ENCODE measurements around the gene TOGARAM2.

Gene TOGARAM2

GRCh38 chr2:29012211-29012681 is 31.1 kb downstream of the TOGARAM2 start:
- Histone ChIP-seq H3K9me3 (ENCODE audit: insufficient read depth, low read depth, low read length) (no peaks in the 10 kb centered on the region), H3K9ac (ENCODE audit: low read depth, low read length) (no peak overlapping the region), H3K27me3 (ENCODE audit: insufficient read depth, low read length) (no peaks in the 10 kb centered on the region), H3K4me1 (ENCODE audit: insufficient read depth, low read length) (peaks cover 11% of the 10 kb centered on the region; the same call in 1 of the 2 replicates), H3K27ac (ENCODE audit: low read depth, low read length) (no peak overlapping the region), H3K4me3 (ENCODE audit: low read length) (no peak overlapping the region), H3K36me3 (ENCODE audit: insufficient read depth, low read length) (no peaks in the 10 kb centered on the region)
- 78% methylated on average over 9 of the region's 9 CpGs for WGBS

GRCh38 chr2:29013057-29013780 is 32.1 kb downstream of the TOGARAM2 start:
- H3K9ac ChIP-seq (ENCODE audit: low read depth, low read length): no peak overlapping the region
- no peaks in the 10 kb centered on the region for H3K36me3 ChIP-seq (ENCODE audit: insufficient read depth, low read length)
- peaks cover 11% of the 10 kb centered on the region; the same call in 1 of the 2 replicates for H3K4me1 ChIP-seq (ENCODE audit: insufficient read depth, low read length)
- H3K4me3 ChIP-seq (ENCODE audit: low read length): no peak overlapping the region
- 93% methylated on average over 11 of the region's 11 CpGs for WGBS
- no peak overlapping the region for H3K27ac ChIP-seq (ENCODE audit: low read depth, low read length)
- no peaks in the 10 kb centered on the region for H3K27me3 ChIP-seq (ENCODE audit: insufficient read depth, low read length)
- no peaks in the 10 kb centered on the region for H3K9me3 ChIP-seq (ENCODE audit: insufficient read depth, low read depth, low read length)

GRCh38 chr2:29014331-29014730 is 33.2 kb downstream of the TOGARAM2 start:
- Histone ChIP-seq H3K9me3 (ENCODE audit: insufficient read depth, low read depth, low read length) (no peaks in the 10 kb centered on the region), H3K9ac (ENCODE audit: low read depth, low read length) (no peak overlapping the region), H3K36me3 (ENCODE audit: insufficient read depth, low read length) (no peaks in the 10 kb centered on the region), H3K27me3 (ENCODE audit: insufficient read depth, low read length) (no peaks in the 10 kb centered on the region), H3K4me1 (ENCODE audit: insufficient read depth, low read length) (peaks cover 11% of the 10 kb centered on the region; the same call in 1 of the 2 replicates), H3K4me3 (ENCODE audit: low read length) (no peak overlapping the region), H3K27ac (ENCODE audit: low read depth, low read length) (no peak overlapping the region)
- WGBS: 92% methylated on average over 8 of the region's 8 CpGs

DNA sequence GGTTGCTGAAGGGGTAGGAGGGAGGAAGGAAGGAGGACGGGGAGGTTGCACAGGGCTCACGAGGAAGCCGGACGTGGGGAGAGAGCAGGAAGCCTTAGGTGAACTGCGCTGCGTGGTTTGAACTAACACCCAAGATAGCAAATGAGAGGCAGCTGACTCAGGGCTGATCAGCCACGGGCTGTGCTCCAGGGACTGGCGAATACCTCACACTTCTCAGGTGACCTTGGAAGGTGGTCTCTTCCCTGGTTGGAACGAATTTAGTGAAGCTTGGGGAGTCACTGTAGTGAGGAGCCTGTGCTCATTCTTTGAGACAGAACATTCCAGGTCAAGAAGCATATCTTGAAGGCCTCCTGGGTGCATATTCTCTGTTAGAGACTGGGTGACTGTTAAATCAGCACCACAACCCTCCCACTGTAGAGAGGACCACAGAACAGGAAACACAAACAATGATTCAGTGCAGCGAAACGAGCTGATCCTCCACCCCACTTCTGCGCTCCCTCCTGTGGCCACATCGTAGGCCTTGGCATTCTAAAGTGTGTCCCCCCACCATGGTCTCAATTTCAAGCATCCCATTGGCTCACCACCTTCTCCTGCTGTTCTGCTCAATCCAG is 33.8 kb downstream of the TOGARAM2 start:
- no peak overlapping the region for H3K9ac ChIP-seq (ENCODE audit: low read depth, low read length)
- H3K4me3 ChIP-seq (ENCODE audit: low read length): no peak overlapping the region
- WGBS: 85% methylated on average over 13 of the region's 13 CpGs
- H3K27me3 ChIP-seq (ENCODE audit: insufficient read depth, low read length): no peaks in the 10 kb centered on the region
- no peaks in the 10 kb centered on the region for H3K9me3 ChIP-seq (ENCODE audit: insufficient read depth, low read depth, low read length)
- H3K4me1 ChIP-seq (ENCODE audit: insufficient read depth, low read length): peaks cover 11% of the 10 kb centered on the region; the same call in 1 of the 2 replicates
- H3K36me3 ChIP-seq (ENCODE audit: insufficient read depth, low read length): no peaks in the 10 kb centered on the region
- no peak overlapping the region for H3K27ac ChIP-seq (ENCODE audit: low read depth, low read length)

DNA sequence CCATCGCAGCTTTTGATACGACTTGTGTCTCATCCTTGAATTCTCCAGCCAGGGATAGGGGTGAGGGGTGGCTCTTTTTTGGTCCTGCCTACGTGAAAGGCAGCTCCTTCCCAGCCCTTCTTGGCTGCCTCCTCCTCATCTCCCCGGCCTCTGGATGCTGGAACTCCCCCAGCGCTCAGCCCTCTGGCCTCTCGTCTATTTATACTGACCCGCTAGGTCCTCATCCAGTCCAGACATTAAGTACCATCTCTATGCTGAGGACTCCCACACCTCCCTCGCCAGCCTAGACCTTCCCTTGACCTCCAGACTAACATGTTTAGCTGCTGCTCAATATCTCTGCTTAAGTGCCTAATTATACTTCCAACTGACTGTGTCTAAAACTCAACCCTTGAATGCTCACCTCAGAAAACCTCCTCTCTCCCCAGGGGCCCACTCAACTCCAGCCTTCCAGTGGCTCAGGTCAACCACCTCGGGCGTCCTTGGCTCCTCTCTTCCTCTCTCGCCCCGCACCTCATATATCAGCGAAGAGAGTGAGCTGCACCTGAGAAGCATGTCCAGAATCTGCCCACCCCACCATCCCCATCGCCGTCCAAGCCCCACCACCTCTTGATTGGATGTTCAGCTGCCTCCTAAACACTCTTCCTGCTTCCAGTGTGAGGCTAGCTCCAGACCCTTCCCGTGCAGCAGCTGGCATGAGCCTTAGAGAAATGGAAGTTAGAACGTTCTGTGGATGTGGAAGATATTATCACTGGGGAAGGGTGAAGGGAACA is 34.8 kb downstream of the TOGARAM2 start:
- 91% methylated on average over 17 of the region's 17 CpGs for WGBS
- Histone ChIP-seq H3K27ac (ENCODE audit: low read depth, low read length) (no peak overlapping the region), H3K9ac (ENCODE audit: low read depth, low read length) (no peak overlapping the region), H3K9me3 (ENCODE audit: insufficient read depth, low read depth, low read length) (no peaks in the 10 kb centered on the region), H3K36me3 (ENCODE audit: insufficient read depth, low read length) (no peaks in the 10 kb centered on the region), H3K27me3 (ENCODE audit: insufficient read depth, low read length) (no peaks in the 10 kb centered on the region), H3K4me1 (ENCODE audit: insufficient read depth, low read length) (peaks cover 9% of the 10 kb centered on the region; the same call in 1 of the 2 replicates), H3K4me3 (ENCODE audit: low read length) (no peak overlapping the region)

DNA sequence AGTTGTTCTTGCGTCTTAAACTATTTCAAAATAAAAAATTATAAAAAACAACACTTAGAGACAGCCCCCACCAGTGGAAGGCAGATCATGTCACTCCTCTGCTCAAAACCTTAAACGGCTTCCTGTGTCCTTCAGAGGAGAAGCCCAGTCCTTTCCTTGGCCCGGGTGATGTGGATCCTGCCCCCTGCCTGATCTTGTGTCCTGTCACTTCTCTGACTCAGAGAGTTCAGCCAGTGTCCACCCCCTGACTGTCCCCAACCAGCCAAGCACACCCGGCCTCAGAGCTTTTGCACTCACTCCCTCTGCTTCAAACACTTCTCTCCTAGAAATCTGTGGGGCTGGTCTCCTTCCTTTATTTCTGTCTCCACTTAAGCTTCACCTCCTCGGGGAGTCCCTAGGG is 35.4 kb downstream of the TOGARAM2 start:
- no peak overlapping the region for H3K4me3 ChIP-seq (ENCODE audit: low read length)
- no peak overlapping the region for H3K9ac ChIP-seq (ENCODE audit: low read depth, low read length)
- no peak overlapping the region for H3K27ac ChIP-seq (ENCODE audit: low read depth, low read length)
- H3K27me3 ChIP-seq (ENCODE audit: insufficient read depth, low read length): no peaks in the 10 kb centered on the region
- peaks cover 3% of the 10 kb centered on the region; the same call in 1 of the 2 replicates for H3K4me1 ChIP-seq (ENCODE audit: insufficient read depth, low read length)
- H3K9me3 ChIP-seq (ENCODE audit: insufficient read depth, low read depth, low read length): no peaks in the 10 kb centered on the region
- 84% methylated on average over 5 of the region's 5 CpGs for WGBS
- no peaks in the 10 kb centered on the region for H3K36me3 ChIP-seq (ENCODE audit: insufficient read depth, low read length)

GRCh38 chr2:29017716-29018435 is 36.8 kb downstream of the TOGARAM2 start:
- H3K4me3 ChIP-seq (ENCODE audit: low read length): no peak overlapping the region
- no peaks in the 10 kb centered on the region for H3K27me3 ChIP-seq (ENCODE audit: insufficient read depth, low read length)
- H3K27ac ChIP-seq (ENCODE audit: low read depth, low read length): no peak overlapping the region
- H3K9ac ChIP-seq (ENCODE audit: low read depth, low read length): no peak overlapping the region
- no peaks in the 10 kb centered on the region for H3K36me3 ChIP-seq (ENCODE audit: insufficient read depth, low read length)
- no peaks in the 10 kb centered on the region for H3K4me1 ChIP-seq (ENCODE audit: insufficient read depth, low read length)
- WGBS: 96% methylated on average over 19 of the region's 19 CpGs
- no peaks in the 10 kb centered on the region for H3K9me3 ChIP-seq (ENCODE audit: insufficient read depth, low read depth, low read length)

GRCh38 chr2:29021886-29022285 is 40.8 kb downstream of the TOGARAM2 start:
- WGBS: 91% methylated on average over 11 of the region's 11 CpGs
- H3K9me3 ChIP-seq (ENCODE audit: insufficient read depth, low read depth, low read length): no peaks in the 10 kb centered on the region

DNA sequence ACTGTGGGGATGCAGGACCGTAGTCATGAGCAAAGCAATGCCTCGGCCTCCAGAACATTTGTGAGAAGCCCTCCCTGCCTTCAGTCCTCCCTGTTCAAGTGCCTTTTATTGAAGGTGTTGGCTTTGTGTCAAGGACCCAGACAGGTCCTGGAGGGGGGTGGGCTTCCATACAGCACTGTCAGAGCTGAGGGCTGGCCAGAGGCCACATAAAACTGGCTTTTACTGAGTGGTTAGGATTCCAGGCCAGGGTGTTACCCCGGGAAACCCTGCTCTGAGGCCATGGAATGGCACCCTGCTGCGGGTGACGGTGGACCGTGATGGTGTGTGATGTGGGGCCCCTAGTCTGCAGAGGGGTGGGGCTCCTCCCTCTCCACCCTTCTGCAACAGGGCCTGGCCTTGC is 41.6 kb downstream of the TOGARAM2 start:
- Histone ChIP-seq H3K36me3 (ENCODE audit: insufficient read depth, low read length) (no peaks in the 10 kb centered on the region), H3K9me3 (ENCODE audit: insufficient read depth, low read depth, low read length) (no peaks in the 10 kb centered on the region), H3K9ac (ENCODE audit: low read depth, low read length) (no peak overlapping the region), H3K27ac (ENCODE audit: low read depth, low read length) (no peak overlapping the region), H3K4me1 (ENCODE audit: insufficient read depth, low read length) (no peaks in the 10 kb centered on the region), H3K4me3 (ENCODE audit: low read length) (no peak overlapping the region), H3K27me3 (ENCODE audit: insufficient read depth, low read length) (no peaks in the 10 kb centered on the region)
- 92% methylated on average over 6 of the region's 6 CpGs for WGBS

More at GRCh38 chr2:29021886-29022285, 40.8 kb downstream of the TOGARAM2 start:
- no peaks in the 10 kb centered on the region for H3K27me3 ChIP-seq (ENCODE audit: insufficient read depth, low read length)
- H3K9ac ChIP-seq (ENCODE audit: low read depth, low read length): no peak overlapping the region
- no peak overlapping the region for H3K27ac ChIP-seq (ENCODE audit: low read depth, low read length)
- no peaks in the 10 kb centered on the region for H3K36me3 ChIP-seq (ENCODE audit: insufficient read depth, low read length)
- H3K4me3 ChIP-seq (ENCODE audit: low read length): no peak overlapping the region
- H3K4me1 ChIP-seq (ENCODE audit: insufficient read depth, low read length): no peaks in the 10 kb centered on the region

DNA sequence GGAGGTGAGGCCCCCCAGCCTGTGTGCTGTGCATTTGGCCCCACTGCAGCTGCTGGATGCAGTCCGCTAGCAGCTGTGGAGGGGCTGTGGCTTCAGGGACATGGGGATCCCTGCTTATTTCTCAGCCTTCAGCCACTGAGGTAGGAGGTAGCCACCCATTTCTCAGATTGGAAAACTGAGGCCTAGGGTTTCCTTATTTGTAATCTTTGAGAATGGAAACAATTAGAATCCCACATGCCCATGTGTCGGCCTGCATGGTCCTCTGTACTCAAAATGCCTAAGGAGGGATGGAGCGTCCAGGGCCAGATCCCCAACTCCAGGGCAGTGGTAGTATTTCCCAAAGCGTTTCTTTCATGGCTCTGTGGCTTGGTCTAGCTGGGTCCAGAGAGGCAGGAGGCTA is 42.1 kb downstream of the TOGARAM2 start:
- Histone ChIP-seq H3K4me3 (ENCODE audit: low read length) (no peak overlapping the region), H3K9ac (ENCODE audit: low read depth, low read length) (no peak overlapping the region), H3K27me3 (ENCODE audit: insufficient read depth, low read length) (no peaks in the 10 kb centered on the region), H3K9me3 (ENCODE audit: insufficient read depth, low read depth, low read length) (no peaks in the 10 kb centered on the region), H3K4me1 (ENCODE audit: insufficient read depth, low read length) (no peaks in the 10 kb centered on the region), H3K36me3 (ENCODE audit: insufficient read depth, low read length) (no peaks in the 10 kb centered on the region), H3K27ac (ENCODE audit: low read depth, low read length) (no peak overlapping the region)
- WGBS: 96% methylated on average over 4 of the region's 4 CpGs
